Pancreas (tissue), 10 donors: ENCODE measurements around the gene DTNA. TPM values are rescaled to one million over a fixed set of nuclear protein-coding genes. Genes with fewer than 3 reads are reported as not detected.
"Not testable (repeated sequence)": the region's sequence is repeated elsewhere in the genome, so short reads cannot be mapped to it uniquely, and the experiment has no call there.

Source experiments
- ATAC-seq, 4 donors: fragments of 200-7000 bp; cut with Tn5 transposase; one replicate each; pipeline versions ENCODE4 v1.8.0 to v1.9.1; 2020; ENCODE audit warnings: mild to moderate bottlenecking in 4 of 4, moderate library complexity in 4 of 4
- DNase-seq, 6 donors: peaks; one replicate each; pipeline ENCODE4 v3.0.0-alpha.2; 2020
- FAIRE-seq: peaks from 2 replicates; lab custom pipeline; 2012; peaks lifted over from hg19 to GRCh38; lab: Jason Lieb, UNC
- H3K27ac ChIP-seq, 4 donors: fragments of 200-600 bp; sonication (generic); 1 replicate in 3 of 4; 2 replicates in 1 of 4; pipeline versions ENCODE4 v1.5.0 to v1.8.0; 2020
- H3K27me3 ChIP-seq, 4 donors: fragments of 200-600 bp; one replicate each; pipeline ENCODE4 v1.8.0; 2021
- H3K36me3 ChIP-seq, 3 donors: fragments of 200-600 bp; sonication (generic) in 1 of 3; one replicate each; pipeline versions ENCODE4 v1.5.0 to v1.8.0; 2020 to 2021
- H3K4me1 ChIP-seq, 3 donors: fragments of 200-600 bp; one replicate each; pipeline ENCODE4 v1.8.0; 2021
- H3K4me3 ChIP-seq, 4 donors: fragments of 200-600 bp; sonication (generic) in 2 of 4; one replicate each; pipeline versions ENCODE4 v1.5.0 to v1.8.0; 2020 to 2021
- H3K9me3 ChIP-seq, 4 donors: fragments of 200-600 bp; one replicate each; pipeline ENCODE4 v1.8.0; 2021
- CTCF ChIP-seq, 4 donors: fragments of 200-600 bp; sonication (generic) in 3 of 4; IDR thresholded peaks; one replicate each; pipeline versions ENCODE4 v1.5.0 to v1.8.0; 2021; ENCODE audit warnings: antibody characterized with exemption in 4 of 4
- WGBS, 2 donors: extraction: QIAGEN DNeasy Blood & Tissue Kit; methylation state at CpG; one replicate each; pipeline ENCODE4 v1.1.7; 2013; 5-methylcytosine and 5-hydroxymethylcytosine counted together
- intact Hi-C, 3 donors: fragments of 100-400 bp; cut with DNase I; formaldehyde crosslinking; loops; one replicate each; pipeline versions ENCODE4 v1.11.1 to v1.14.2; 2022
- polyA plus RNA-seq, 2 donors: library from polyadenylated mRNA; stranded (reverse); fragments of 200-250 nt; gene quantifications; one replicate each; pipeline ENCODE4 v1.2.3, GENCODE V29; 2013
- total RNA-seq, 6 donors: library from RNA; stranded (reverse); fragmentation: NEBNext Ultra II Directional in 4 of 6; extraction: Animal tissue kit (Norgen Biotek cat#: 25700) in 4 of 6; gene quantifications; one replicate each; pipeline versions ENCODE4 v1.2.1 to v1.2.4, GENCODE V29; 2021 to 2023
- donor health status: healthy with polysubstance abuse.
- donor health status: DM: no; HTN: no; CAD: no; lungs with moderate emphysema.
- donor health status: DM: no; HTN: no; CAD: no.
- donor health status: control.
- donor health status: control.
- donor health status: Bipolar disorder and iron deficiency.
- donor health status: DM: yes; HTN: yes; CAD: no.
- donor health status: DM: no; HTN: no; CAD: no.
- donor health status: DM: no; HTN: no; CAD: no.
- donor health status: DM: yes; HTN: yes; CAD: no.

DTNA gene
- total RNA-seq (10 to 100 TPM; 24.7 to 37.5 (median 26.9) TPM), polyA plus RNA-seq (10 to 100 TPM; 15.3 to 17.2 TPM)

GRCh38 chr18:34709750-34710441 lies at the start of gene DTNA:
DTNA (plus strand) TSS chr18:34710298; CDS start chr18:34755977, 45,679 bp downstream.
- DNase-seq (no peak), FAIRE-seq (peak; percentile 54), ATAC-seq (peak in 3 of 4 donors; percentile 56 to 68 (median 64))
- intact Hi-C loops = no loop called here
- no peak for TF ChIP-seq CTCF (IDR thresholded peaks at IDR 0.05)
- 85 to 89% methylated on average over 1 of the region's 1 CpG for WGBS, 2 donors
- Histone ChIP-seq H3K4me1 (peaks cover 4 to 8% (median 4%) of the 10 kb centered on the region in 3 donors), H3K27me3 (no peaks in the 10 kb centered on the region), H3K4me3 (no peak within 1 kb of the TSS), H3K27ac (peak within 1 kb of the TSS in 1 of 4 donors; percentile 19), H3K36me3 (no peaks in the 10 kb centered on the region), H3K9me3 (no peaks in the 10 kb centered on the region)

- intact Hi-C loops = no loop called here
- DNase-seq (no peak), FAIRE-seq (no peak), ATAC-seq (no peak)
- no peaks in the 10 kb centered on the region for H3K27me3 ChIP-seq
- H3K4me1 ChIP-seq = peaks cover 0 to 20% (median 13%) of the 10 kb centered on the region in 3 donors
- no peak overlapping the region for H3K27ac ChIP-seq
- 72 to 77% methylated on average over 2 of the region's 2 CpGs for WGBS, 2 donors
- H3K4me3 ChIP-seq = no peak overlapping the region
- H3K9me3 ChIP-seq = no peaks in the 10 kb centered on the region
- no peak for TF ChIP-seq CTCF (IDR thresholded peaks at IDR 0.05)
- no peaks in the 10 kb centered on the region for H3K36me3 ChIP-seq
Observed at GRCh38 chr18:34660572-34660971, 49.5 kb upstream of the DTNA start.

GRCh38 chr18:34661464-34662087 lies 48.5 kb upstream of the DTNA start:
- H3K4me3 ChIP-seq = no peak overlapping the region
- no peaks in the 10 kb centered on the region for H3K36me3 ChIP-seq
- H3K27ac ChIP-seq = no peak overlapping the region
- 59 to 68% methylated on average over 4 of the region's 4 CpGs for WGBS, 2 donors
- peak; percentile 23 to 67 (median 56) for TF ChIP-seq CTCF (IDR thresholded peaks at IDR 0.05)
- FAIRE-seq = no peak
- H3K27me3 ChIP-seq = no peaks in the 10 kb centered on the region
- no peak for DNase-seq
- H3K4me1 ChIP-seq = peaks cover 0 to 20% (median 13%) of the 10 kb centered on the region in 3 donors
- ATAC-seq = peak in 3 of 4 donors; percentile 64 to 71 (median 67)
- H3K9me3 ChIP-seq = no peaks in the 10 kb centered on the region
- intact Hi-C loops = no loop called here

GRCh38 chr18:34676816-34677574 lies 33.1 kb upstream of the DTNA start:
- no peaks in the 10 kb centered on the region for H3K27me3 ChIP-seq
- DNase-seq (no peak), FAIRE-seq (no peak), ATAC-seq (no peak)
- intact Hi-C loops = no loop called here
- TF ChIP-seq CTCF (IDR thresholded peaks at IDR 0.05) = no peak
- no peaks in the 10 kb centered on the region for H3K4me1 ChIP-seq
- WGBS, 2 donors = 93 to 95% methylated on average over 3 of the region's 3 CpGs
- H3K36me3 ChIP-seq = no peaks in the 10 kb centered on the region
- H3K4me3 ChIP-seq = no peak overlapping the region
- H3K9me3 ChIP-seq = no peaks in the 10 kb centered on the region
- no peak overlapping the region for H3K27ac ChIP-seq

- DNase-seq, H3K36me3 ChIP-seq, H3K4me1 ChIP-seq, H3K27ac ChIP-seq, H3K9me3 ChIP-seq, H3K4me3 ChIP-seq, ATAC-seq, H3K27me3 ChIP-seq, FAIRE-seq, intact Hi-C loops: not testable (repeated sequence)
- WGBS, 2 donors = 89 to 90% methylated on average over 3 of the region's 3 CpGs
Observed at GRCh38 chr18:34689750-34690149, 20.3 kb upstream of the DTNA start.
